Umbilical cord (tissue), 2 donors: ENCODE data around the gene PRKCD. TPM values are rescaled to one million over a fixed set of nuclear protein-coding genes. Genes with fewer than 3 reads are reported as not detected.

Experiments used
- DNase-seq: peaks from one replicate; pipeline ENCODE4 v3.0.0-alpha.2; 2015; ENCODE audit warnings: low spot score
- total RNA-seq: library from RNA; depleted of rRNA; stranded (reverse); fragments of >200 nt; gene quantifications from one replicate; pipeline ENCODE4 v1.2.3, GENCODE V29; 2014; ENCODE audit warnings: low replicate concordance; ENCODE audit not compliant: insufficient read depth

Gene PRKCD
- total RNA-seq, 1 donor from 2014 or later = 1.7 TPM

- no peak for DNase-seq
Observed at GRCh38 chr3:53154881-53155285, 6.1 kb upstream of the PRKCD start.

- DNase-seq = no peak
Observed at GRCh38 chr3:53155760-53156159, 5.2 kb upstream of the PRKCD start.

GRCh38 chr3:53156368-53156834 is 4.6 kb upstream of the PRKCD start:
- no peak for DNase-seq

GRCh38 chr3:53157974-53158580 is 2.9 kb upstream of the PRKCD start:
- DNase-seq = no peak

GRCh38 chr3:53158765-53159155 is 2.2 kb upstream of the PRKCD start:
- no peak for DNase-seq

- no peak for DNase-seq
Observed at GRCh38 chr3:53159156-53160060, 1.6 kb upstream of the PRKCD start.

GRCh38 chr3:53160061-53160659 is 849 bp upstream of the PRKCD start:
- DNase-seq = no peak

- DNase-seq = peak; percentile 28
Observed at GRCh38 chr3:53161450-53161819, 426 bp downstream of the PRKCD start.

- DNase-seq = peak; percentile 31
Observed at GRCh38 chr3:53161820-53162671, 1.0 kb downstream of the PRKCD start.

GRCh38 chr3:53162672-53163443 is 1.8 kb downstream of the PRKCD start:
- no peak for DNase-seq

GRCh38 chr3:53163444-53164387 is 2.7 kb downstream of the PRKCD start:
- no peak for DNase-seq

GRCh38 chr3:53164911-53165310 is 3.9 kb downstream of the PRKCD start:
- no peak for DNase-seq

- no peak for DNase-seq
Observed at GRCh38 chr3:53166206-53166605, 5.2 kb downstream of the PRKCD start.

- peak; percentile 73 for DNase-seq
Observed at GRCh38 chr3:53166781-53167291, 5.8 kb downstream of the PRKCD start.

GRCh38 chr3:53167418-53168174 is 6.6 kb downstream of the PRKCD start:
- DNase-seq = no peak

GRCh38 chr3:53168175-53168923 is 7.3 kb downstream of the PRKCD start:
- no peak for DNase-seq

GRCh38 chr3:53169045-53169831 is 8.2 kb downstream of the PRKCD start:
- no peak for DNase-seq
